Loucy (cell line): Measurements from ENCODE around the gene SIK3.

ENCODE experiments used
- H2AFZ ChIP-seq: fragments of 200-600 bp; sonication (generic); 2 replicates; pipeline ENCODE4 v1.6.0; 2016; ENCODE audit warnings: antibody characterized with exemption, mild to moderate bottlenecking, low read length, moderate library complexity
- H3F3A ChIP-seq: fragments of 200-600 bp; 2 replicates; pipeline ENCODE4 v1.6.0; 2016; ENCODE audit warnings: antibody characterized with exemption, low read depth, mild to moderate bottlenecking
- H3K27me3 ChIP-seq: fragments of 200-600 bp; sonication (generic); 2 replicates; pipeline ENCODE4 v1.6.1; 2014; ENCODE audit warnings: low read length, mild to moderate bottlenecking; ENCODE audit not compliant: insufficient read depth, poor library complexity, severe bottlenecking
- H3K36me3 ChIP-seq: fragments of 200-600 bp; sonication (generic); 2 replicates; pipeline ENCODE4 v1.6.1; 2016; ENCODE audit warnings: low read length; ENCODE audit not compliant: insufficient read depth
- H3K4me1 ChIP-seq: fragments of 200-600 bp; sonication (generic); 2 replicates; pipeline ENCODE4 v1.5.1; 2014; ENCODE audit warnings: low read length, mild to moderate bottlenecking; ENCODE audit not compliant: insufficient read depth, poor library complexity, severe bottlenecking
- H3K4me2 ChIP-seq: fragments of 200-600 bp; sonication (generic); 2 replicates; pipeline ENCODE4 v1.6.0; 2014; ENCODE audit warnings: antibody characterized with exemption, low read length, low read depth, mild to moderate bottlenecking; ENCODE audit not compliant: poor library complexity, severe bottlenecking
- H3K4me3 ChIP-seq: fragments of 200-600 bp; sonication (generic); 2 replicates; pipeline ENCODE4 v1.5.1; 2014; ENCODE audit warnings: low read length, mild to moderate bottlenecking, mixed read lengths; ENCODE audit not compliant: poor library complexity, severe bottlenecking
- H3K79me2 ChIP-seq: fragments of 200-600 bp; sonication (generic); 2 replicates; pipeline ENCODE4 v1.6.1; 2014; ENCODE audit warnings: low read length; ENCODE audit not compliant: insufficient read depth
- H3K9ac ChIP-seq: fragments of 200-600 bp; sonication (generic); 2 replicates; pipeline ENCODE4 v1.6.0; 2014; ENCODE audit warnings: mild to moderate bottlenecking, low read depth, low read length, moderate library complexity; ENCODE audit not compliant: poor library complexity, severe bottlenecking
- H3K9me2 ChIP-seq: fragments of 200-600 bp; sonication (generic); replicated peaks from 2 replicates; pipeline ENCODE4 v1.6.1; 2016; ENCODE audit warnings: low read depth, low read length, mixed read lengths
- H3K9me3 ChIP-seq: fragments of 200-600 bp; sonication (generic); 2 replicates; pipeline ENCODE4 v1.6.1; 2014; ENCODE audit warnings: mild to moderate bottlenecking, antibody characterized with exemption, low read length, low read depth; ENCODE audit not compliant: insufficient read depth
- H4K20me1 ChIP-seq: fragments of 200-600 bp; sonication (generic); 2 replicates; pipeline ENCODE4 v1.6.0; 2014; ENCODE audit warnings: antibody characterized with exemption, low read length, mild to moderate bottlenecking; ENCODE audit not compliant: insufficient read depth, poor library complexity, severe bottlenecking
- CTCF ChIP-seq: fragments of 200-600 bp; sonication (generic); conservative IDR thresholded peaks from 2 replicates; pipeline ENCODE4 v1.5.1; 2014; ENCODE audit warnings: mild to moderate bottlenecking, antibody characterized with exemption, low read length
- EZH2phosphoT487 ChIP-seq: fragments of 200-600 bp; IDR thresholded peaks from 2 replicates; pipeline ENCODE4 v1.6.1; 2018; ENCODE audit warnings: antibody characterized with exemption, mild to moderate bottlenecking, moderate library complexity, borderline replicate concordance

SIK3 gene

GRCh38 chr11:116925050-116925449 lies 173.2 kb downstream of the SIK3 start:
- Histone ChIP-seq H3K4me1 (peaks cover 56% of the 10 kb centered on the region), H3K4me3 (no peak overlapping the region), H3K36me3 (peaks cover 12% of the 10 kb centered on the region; the same call in 1 of the 2 replicates), H3K4me2 (peak overlapping the region; percentile 44), H3K27me3 (no peaks in the 10 kb centered on the region), H2AFZ (no peak overlapping the region), H4K20me1 (no peaks in the 10 kb centered on the region), H3F3A (peaks cover 9% of the 10 kb centered on the region; the same call in 1 of the 2 replicates), H3K9me2 (no peaks in the 10 kb centered on the region), H3K9ac (peak overlapping the region; percentile 5), H3K79me2 (peaks cover 15% of the 10 kb centered on the region), H3K9me3 (no peaks in the 10 kb centered on the region)
- TF ChIP-seq CTCF (no peak), EZH2phosphoT487 (no peak)

- no peaks in the 10 kb centered on the region for H3K9me2 ChIP-seq
- TF ChIP-seq EZH2phosphoT487 = no peak
- no peak; the same call in 1 of the 2 replicates for TF ChIP-seq CTCF
- H3K9ac ChIP-seq = no peak overlapping the region
- no peaks in the 10 kb centered on the region for H3K9me3 ChIP-seq
- H3K27me3 ChIP-seq = no peaks in the 10 kb centered on the region
- no peaks in the 10 kb centered on the region for H3F3A ChIP-seq
- H3K4me2 ChIP-seq = no peak overlapping the region
- H4K20me1 ChIP-seq = no peaks in the 10 kb centered on the region
- no peaks in the 10 kb centered on the region for H3K79me2 ChIP-seq
- peaks cover 5% of the 10 kb centered on the region; the same call in 1 of the 2 replicates for H3K36me3 ChIP-seq
- no peaks in the 10 kb centered on the region for H3K4me1 ChIP-seq
- H3K4me3 ChIP-seq = no peak overlapping the region
- no peak overlapping the region for H2AFZ ChIP-seq
These were observed 179.1 kb downstream of the SIK3 start for GRCh38 chr11:116918925-116919655.

GRCh38 chr11:116917632-116918031 lies 180.6 kb downstream of the SIK3 start:
- Histone ChIP-seq H3K9ac (no peak overlapping the region), H3F3A (no peaks in the 10 kb centered on the region), H3K9me2 (no peaks in the 10 kb centered on the region), H3K4me2 (no peak overlapping the region), H3K4me1 (no peaks in the 10 kb centered on the region), H3K79me2 (no peaks in the 10 kb centered on the region), H2AFZ (no peak overlapping the region), H3K4me3 (no peak overlapping the region), H3K36me3 (peaks cover 5% of the 10 kb centered on the region; the same call in 1 of the 2 replicates), H3K9me3 (no peaks in the 10 kb centered on the region), H3K27me3 (no peaks in the 10 kb centered on the region), H4K20me1 (no peaks in the 10 kb centered on the region)
- no peak for TF ChIP-seq CTCF
- TF ChIP-seq EZH2phosphoT487 = no peak
